Activated CD4-positive, alpha-beta memory T cell treated with anti-CD3 and anti-CD28 coated beads for 36 hours (primary cell): Measurements from ENCODE around the gene NOL12. TPM values are rescaled to one million over a fixed set of nuclear protein-coding genes. Genes with fewer than 3 reads are reported as not detected.
"Not testable (repeated sequence)": the region's sequence is repeated elsewhere in the genome, so short reads cannot be mapped to it uniquely, and the experiment has no call there.

Experiments
- CTCF ChIA-PET: fragments of 350-600 bp; sonication (Branson Sonifier 250); formaldehyde crosslinking; loops from one replicate; lab custom pipeline; 2021; ENCODE audit warnings: antibody characterized with exemption, inconsistent platforms; lab: Charles Lee
- POLR2A ChIA-PET: fragments of 350-600 bp; sonication (Branson Sonifier 250); formaldehyde crosslinking; loops from one replicate; lab custom pipeline; 2021; ENCODE audit warnings: antibody characterized with exemption; lab: Charles Lee
- DNase-seq: peaks from one replicate; pipeline ENCODE4 v3.0.0-alpha.2; 2020
- H3K27ac Mint-ChIP-seq: one replicate; pipeline ENCODE4 v1.8.0; 2021; ENCODE audit warnings: mixed read lengths
- H3K27me3 Mint-ChIP-seq: one replicate; pipeline ENCODE4 v1.8.0; 2021; ENCODE audit warnings: mixed read lengths
- H3K36me3 Mint-ChIP-seq: one replicate; pipeline ENCODE4 v1.8.0; 2021; ENCODE audit warnings: mixed read lengths
- H3K4me1 Mint-ChIP-seq: one replicate; pipeline ENCODE4 v1.8.0; 2021; ENCODE audit warnings: low read depth, mixed read lengths
- H3K4me3 Mint-ChIP-seq: one replicate; pipeline ENCODE4 v1.8.0; 2021; ENCODE audit warnings: mild to moderate bottlenecking, mixed read lengths
- H3K9me3 Mint-ChIP-seq: one replicate; pipeline ENCODE4 v1.8.0; 2021; ENCODE audit warnings: mixed read lengths
- intact Hi-C: fragments of 100-400 bp; cut with micrococcal nuclease; formaldehyde crosslinking; loops from one replicate; pipeline ENCODE4 v1.15.1; 2023
- total RNA-seq, 2 experiments: library from RNA; stranded (reverse); gene quantifications; one replicate each; pipeline ENCODE4 v1.2.3, GENCODE V29; 2021

NOL12 gene
- total RNA-seq, 2 experiments from 2014 or later: 32.5 to 33.3 TPM

- Mint-ChIP-seq H3K27ac (no peak overlapping the region), H3K9me3 (no peaks in the 10 kb centered on the region), H3K4me1 (peaks cover 16% of the 10 kb centered on the region), H3K27me3 (no peaks in the 10 kb centered on the region), H3K36me3 (peaks cover 53% of the 10 kb centered on the region), H3K4me3 (no peak overlapping the region)
- ChIA-PET POLR2A (interaction anchor here (1.5 kb wide), 1 partner anchor 11 kb away, joined by 5 read pairs; the partner anchor contains the start of gene PDXP), CTCF (interaction anchor here (1.6 kb wide), 1 partner anchor 10 kb away, joined by 4 read pairs; no protein-coding TSS in a partner anchor)
- no peak for DNase-seq
- intact Hi-C loops: no loop called here
These were observed 38.8 kb upstream of the NOL12 start for GRCh38 chr22:37647317-37647716.

- Mint-ChIP-seq H3K4me3 (no peak overlapping the region), H3K27me3 (no peaks in the 10 kb centered on the region), H3K36me3 (peaks cover 55% of the 10 kb centered on the region), H3K9me3 (no peaks in the 10 kb centered on the region), H3K4me1 (peaks cover 10% of the 10 kb centered on the region), H3K27ac (no peak overlapping the region)
- no peak for DNase-seq
- intact Hi-C loops: no loop called here
- CTCF ChIA-PET: interaction anchor here (1.6 kb wide), 1 partner anchor 11 kb away, joined by 4 read pairs; no protein-coding TSS in a partner anchor
- POLR2A ChIA-PET: interaction anchor here (0.6 to 1.5 kb wide), 2 partner anchors 11 to 24 kb away, joined by 3 to 5 read pairs; partner anchors contain the start of gene PDXP
These were observed 38.2 kb upstream of the NOL12 start for GRCh38 chr22:37647928-37648327.

- no peak overlapping the region for H3K27ac Mint-ChIP-seq
- peaks cover 38% of the 10 kb centered on the region for H3K36me3 Mint-ChIP-seq
- no peaks in the 10 kb centered on the region for H3K27me3 Mint-ChIP-seq
- CTCF ChIA-PET: interaction anchor here (14.0 kb wide), 1 partner anchor 8 kb away, joined by 184 read pairs; no protein-coding TSS in a partner anchor
- POLR2A ChIA-PET: interaction anchor here (1.2 kb wide), 1 partner anchor 7 kb away, joined by 3 read pairs; no protein-coding TSS in a partner anchor
- intact Hi-C loops: no loop called here
- no peak for DNase-seq
- H3K9me3 Mint-ChIP-seq: no peaks in the 10 kb centered on the region
- H3K4me1 Mint-ChIP-seq: no peaks in the 10 kb centered on the region
- H3K4me3 Mint-ChIP-seq: no peak overlapping the region
These were observed 35.5 kb upstream of the NOL12 start for GRCh38 chr22:37650463-37651136.

- no peak overlapping the region for H3K27ac Mint-ChIP-seq
- H3K36me3 Mint-ChIP-seq: peaks cover 20% of the 10 kb centered on the region
- intact Hi-C loops: no loop called here
- no peaks in the 10 kb centered on the region for H3K27me3 Mint-ChIP-seq
- no peaks in the 10 kb centered on the region for H3K9me3 Mint-ChIP-seq
- no peak overlapping the region for H3K4me3 Mint-ChIP-seq
- H3K4me1 Mint-ChIP-seq: peaks cover 12% of the 10 kb centered on the region
- POLR2A ChIA-PET: no interaction called here
- DNase-seq: no peak
- CTCF ChIA-PET: interaction anchor here (0.8 to 14.0 kb wide), 3 partner anchors 12 to 26 kb away, joined by 3 to 184 read pairs (median 3); no protein-coding TSS in a partner anchor
These were observed 31.4 kb upstream of the NOL12 start for GRCh38 chr22:37654563-37655251.

GRCh38 chr22:37655252-37655563 lies 30.9 kb upstream of the NOL12 start:
- Mint-ChIP-seq H3K36me3 (peaks cover 16% of the 10 kb centered on the region), H3K9me3 (no peaks in the 10 kb centered on the region), H3K4me3 (no peak overlapping the region), H3K27ac (no peak overlapping the region), H3K27me3 (no peaks in the 10 kb centered on the region), H3K4me1 (peaks cover 17% of the 10 kb centered on the region)
- no peak for DNase-seq
- POLR2A ChIA-PET: interaction anchor here (0.7 kb wide), 1 partner anchor 241 kb away, joined by 3 read pairs; no protein-coding TSS in a partner anchor
- intact Hi-C loops: no loop called here
- CTCF ChIA-PET: interaction anchor here (0.8 to 14.0 kb wide), 3 partner anchors 13 to 26 kb away, joined by 3 to 184 read pairs (median 3); no protein-coding TSS in a partner anchor

- DNase-seq, intact Hi-C loops, H3K27ac Mint-ChIP-seq, H3K4me3 Mint-ChIP-seq, H3K9me3 Mint-ChIP-seq, H3K27me3 Mint-ChIP-seq: not testable (repeated sequence)
- ChIA-PET CTCF (interaction anchor here (14.0 kb wide), 1 partner anchor 14 kb away, joined by 184 read pairs; no protein-coding TSS in a partner anchor), POLR2A (interaction anchor here (4.5 kb wide), 1 partner anchor 15 kb away, joined by 30 read pairs; no protein-coding TSS in a partner anchor)
- Mint-ChIP-seq H3K36me3 (peaks cover 11% of the 10 kb centered on the region), H3K4me1 (peaks cover 31% of the 10 kb centered on the region)
These were observed 29.6 kb upstream of the NOL12 start for GRCh38 chr22:37656583-37656982.

- DNase-seq: no peak
- intact Hi-C loops: loop anchor here (1.0 to 2.0 kb wide), 3 partner anchors 15 to 49 kb away; partner anchors contain the start of gene GGA1
- Mint-ChIP-seq H3K27me3 (no peaks in the 10 kb centered on the region), H3K9me3 (no peaks in the 10 kb centered on the region), H3K4me3 (peak overlapping the region; percentile 82), H3K36me3 (peaks cover 16% of the 10 kb centered on the region), H3K27ac (peak overlapping the region; percentile 72), H3K4me1 (peaks cover 31% of the 10 kb centered on the region)
- ChIA-PET CTCF (interaction anchor here (0.8 to 14.0 kb wide), 9 partner anchors 9 to 50 kb away, joined by 3 to 184 read pairs (median 6); partner anchors contain the start of genes GGA1 and LGALS1), POLR2A (interaction anchor here (0.5 to 4.5 kb wide), 12 partner anchors 8 to 65 kb away, joined by 3 to 30 read pairs (median 5); partner anchors contain the start of genes GGA1, LGALS1 and SH3BP1)
These were observed 28.5 kb upstream of the NOL12 start for GRCh38 chr22:37657590-37658132.

- H3K9me3 Mint-ChIP-seq: no peaks in the 10 kb centered on the region
- intact Hi-C loops: loop anchor here (1.0 to 2.0 kb wide), 3 partner anchors 16 to 50 kb away; partner anchors contain the start of gene GGA1
- ChIA-PET POLR2A (interaction anchor here (0.6 to 4.5 kb wide), 14 partner anchors 8 to 210 kb away, joined by 3 to 30 read pairs (median 4); partner anchors contain the start of genes GGA1, LGALS1 and SH3BP1), CTCF (interaction anchor here (0.8 to 14.0 kb wide), 8 partner anchors 10 to 50 kb away, joined by 3 to 184 read pairs (median 13); partner anchors contain the start of genes GGA1 and LGALS1)
- H3K27ac Mint-ChIP-seq: peak within 1 kb of the TSS; percentile 72
- H3K4me1 Mint-ChIP-seq: peaks cover 31% of the 10 kb centered on the region
- H3K36me3 Mint-ChIP-seq: peaks cover 10% of the 10 kb centered on the region
- H3K27me3 Mint-ChIP-seq: no peaks in the 10 kb centered on the region
- DNase-seq: peak; percentile 98
- H3K4me3 Mint-ChIP-seq: peak within 1 kb of the TSS; percentile 87
These were observed 27.7 kb upstream of the NOL12 start, which contains the start of gene PDXP for GRCh38 chr22:37658133-37659065. TSS of gene PDXP (plus strand) at chr22:37658723. CDS start at chr22:37658783, 60 bp downstream.

GRCh38 chr22:37659066-37659896 lies 26.9 kb upstream of the NOL12 start:
- Mint-ChIP-seq H3K4me1 (peaks cover 31% of the 10 kb centered on the region), H3K27me3 (no peaks in the 10 kb centered on the region), H3K27ac (no peak overlapping the region), H3K4me3 (peak overlapping the region; percentile 87), H3K9me3 (no peaks in the 10 kb centered on the region), H3K36me3 (peaks cover 6% of the 10 kb centered on the region)
- peak; percentile 27 for DNase-seq
- intact Hi-C loops: loop anchor here (2.0 kb wide), 1 partner anchor 16 kb away; no protein-coding TSS in a partner anchor
- ChIA-PET CTCF (interaction anchor here (1.2 to 14.0 kb wide), 6 partner anchors 17 to 51 kb away, joined by 3 to 184 read pairs (median 22); partner anchors contain the start of genes GGA1, LGALS1 and NOL12), POLR2A (interaction anchor here (0.6 to 4.5 kb wide), 9 partner anchors 12 to 97 kb away, joined by 3 to 30 read pairs (median 5); partner anchors contain the start of gene LGALS1)
